Tibial nerve (tissue), 4 donors: Measurements from ENCODE around the gene DENND4C. TPM values are rescaled to one million over a fixed set of nuclear protein-coding genes. Genes with fewer than 3 reads are reported as not detected.

Experiments
- DNase-seq, 2 donors: peaks; one replicate each; pipeline ENCODE4 v3.0.0-alpha.2; 2019; ENCODE audit warnings: low spot score in 2 of 2
- H3K27ac ChIP-seq, 4 donors: fragments of 200-600 bp; sonication (generic) in 3 of 4; one replicate each; pipeline ENCODE4 v1.5.1; 2017 to 2019; ENCODE audit warnings: mild to moderate bottlenecking in 1 of 4
- H3K27me3 ChIP-seq, 2 donors: fragments of 200-600 bp; sonication (generic) in 1 of 2; one replicate each; pipeline versions ENCODE4 v1.5.1 to v1.6.0; 2017 to 2019
- H3K36me3 ChIP-seq, 3 donors: fragments of 200-600 bp; sonication (generic); one replicate each; pipeline ENCODE4 v1.5.1; 2018 to 2019
- H3K4me1 ChIP-seq, 4 donors: fragments of 200-600 bp; sonication (generic) in 3 of 4; one replicate each; pipeline ENCODE4 v1.5.1; 2017 to 2019
- H3K4me3 ChIP-seq, 4 donors: fragments of 200-600 bp; sonication (generic) in 3 of 4; one replicate each; pipeline ENCODE4 v1.5.1; 2017 to 2019; ENCODE audit warnings: mild to moderate bottlenecking in 1 of 4, moderate library complexity in 1 of 4
- H3K9me3 ChIP-seq, 4 donors: fragments of 200-600 bp; sonication (generic) in 3 of 4; one replicate each; pipeline ENCODE4 v1.5.1; 2017 to 2019
- CTCF ChIP-seq, 5 experiments: fragments of 200-600 bp in 3 of 5; fragments of 450-650 bp in 2 of 5; sonication (generic) in 3 of 5; IDR thresholded peaks; one replicate each; pipeline ENCODE4 v1.5.1; 2016 to 2019; ENCODE audit warnings: antibody characterized with exemption in 5 of 5, mild to moderate bottlenecking in 3 of 5, moderate library complexity in 2 of 5
- EP300 ChIP-seq, 2 donors: sonication (generic); formaldehyde crosslinking; IDR thresholded peaks; one replicate each; pipeline ENCODE4 v1.6.1; 2017; ENCODE audit warnings: antibody characterized with exemption in 2 of 2, mild to moderate bottlenecking in 1 of 2
- POLR2A ChIP-seq, 2 donors: fragments of 450-650 bp; IDR thresholded peaks; one replicate each; pipeline ENCODE4 v1.6.1; 2017; ENCODE audit warnings: antibody characterized with exemption in 2 of 2, mild to moderate bottlenecking in 2 of 2, moderate library complexity in 2 of 2
- WGBS, 2 donors: methylation state at CpG; one replicate each; pipeline ENCODE4 v1.1.5; 2018; 5-methylcytosine and 5-hydroxymethylcytosine counted together
- total RNA-seq, 4 donors: library from RNA; depleted of rRNA; stranded (reverse); fragments of >200 nt; gene quantifications; one replicate each; pipeline ENCODE4 v1.1.0, GENCODE V29; 2016

Gene DENND4C
- total RNA-seq, 4 donors from 2014 or later: 60.4 to 102 (median 72.5) TPM

- 100% methylated on average over 1 of the region's 1 CpG for WGBS, 2 donors
- no peak overlapping the region for H3K4me3 ChIP-seq
- TF ChIP-seq EP300 (IDR thresholded peaks at IDR 0.05) (no peak), POLR2A (IDR thresholded peaks at IDR 0.05) (no peak), CTCF (IDR thresholded peaks at IDR 0.05) (no peak)
These were observed 32.1 kb upstream of the DENND4C start for GRCh38 chr9:19198406-19198805.

GRCh38 chr9:19199012-19199411 lies 31.5 kb upstream of the DENND4C start:
- H3K27ac ChIP-seq: no peak overlapping the region
- DNase-seq: no peak
- H3K9me3 ChIP-seq: no peaks in the 10 kb centered on the region
- H3K27me3 ChIP-seq: no peaks in the 10 kb centered on the region
- no peaks in the 10 kb centered on the region for H3K36me3 ChIP-seq
- TF ChIP-seq CTCF (IDR thresholded peaks at IDR 0.05) (no peak), POLR2A (IDR thresholded peaks at IDR 0.05) (no peak), EP300 (IDR thresholded peaks at IDR 0.05) (no peak)
- no peaks in the 10 kb centered on the region for H3K4me1 ChIP-seq
- H3K4me3 ChIP-seq: no peak overlapping the region
- 85 to 95% methylated on average over 2 of the region's 2 CpGs for WGBS, 2 donors

More at GRCh38 chr9:19198406-19198805, 32.1 kb upstream of the DENND4C start:
- no peak for DNase-seq
- Histone ChIP-seq H3K9me3 (no peaks in the 10 kb centered on the region), H3K36me3 (no peaks in the 10 kb centered on the region), H3K27ac (no peak overlapping the region), H3K27me3 (no peaks in the 10 kb centered on the region), H3K4me1 (no peaks in the 10 kb centered on the region)

GRCh38 chr9:19200229-19200628 lies 30.3 kb upstream of the DENND4C start:
- Histone ChIP-seq H3K27me3 (no peaks in the 10 kb centered on the region), H3K36me3 (no peaks in the 10 kb centered on the region), H3K4me1 (no peaks in the 10 kb centered on the region), H3K4me3 (no peak overlapping the region), H3K9me3 (no peaks in the 10 kb centered on the region), H3K27ac (no peak overlapping the region)
- WGBS, 2 donors: 67 to 74% methylated on average over 7 to 8 of the region's 8 CpGs
- TF ChIP-seq CTCF (IDR thresholded peaks at IDR 0.05) (no peak), POLR2A (IDR thresholded peaks at IDR 0.05) (no peak), EP300 (IDR thresholded peaks at IDR 0.05) (no peak)
- no peak for DNase-seq

GRCh38 chr9:19201899-19202891 lies 28.3 kb upstream of the DENND4C start:
- Histone ChIP-seq H3K9me3 (no peaks in the 10 kb centered on the region), H3K27me3 (no peaks in the 10 kb centered on the region)
- TF ChIP-seq POLR2A (IDR thresholded peaks at IDR 0.05) (no peak), EP300 (IDR thresholded peaks at IDR 0.05) (no peak), CTCF (IDR thresholded peaks at IDR 0.05) (no peak)

GRCh38 chr9:19203058-19203457 lies 27.4 kb upstream of the DENND4C start:
- no peak for DNase-seq
- TF ChIP-seq POLR2A (IDR thresholded peaks at IDR 0.05) (no peak), EP300 (IDR thresholded peaks at IDR 0.05) (no peak), CTCF (IDR thresholded peaks at IDR 0.05) (no peak)
- no peaks in the 10 kb centered on the region for H3K4me1 ChIP-seq
- H3K4me3 ChIP-seq: no peak overlapping the region
- no peaks in the 10 kb centered on the region for H3K9me3 ChIP-seq
- H3K27me3 ChIP-seq: no peaks in the 10 kb centered on the region
- 91 to 98% methylated on average over 5 of the region's 5 CpGs for WGBS, 2 donors
- H3K36me3 ChIP-seq: no peaks in the 10 kb centered on the region
- no peak overlapping the region for H3K27ac ChIP-seq

More at GRCh38 chr9:19201899-19202891, 28.3 kb upstream of the DENND4C start:
- Histone ChIP-seq H3K4me3 (no peak overlapping the region), H3K4me1 (no peaks in the 10 kb centered on the region), H3K27ac (no peak overlapping the region), H3K36me3 (no peaks in the 10 kb centered on the region)
- 66 to 68% methylated on average over 13 of the region's 13 CpGs for WGBS, 2 donors
- no peak for DNase-seq
